Chondrocyte (in vitro differentiated cells): ENCODE measurements around the gene NEIL3. TPM values are rescaled to one million over a fixed set of nuclear protein-coding genes. Genes with fewer than 3 reads are reported as not detected.

Source experiments
- DNase-seq: peaks from one replicate; pipeline ENCODE4 v3.0.0; 2021; ENCODE audit warnings: mixed read lengths, low spot score
- H3K27ac Mint-ChIP-seq: one replicate; pipeline ENCODE4 v1.8.0; 2021; ENCODE audit warnings: mild to moderate bottlenecking, moderate library complexity, mixed read lengths; ENCODE audit not compliant: unreplicated experiment
- H3K27me3 Mint-ChIP-seq: 2 replicates; pipeline ENCODE4 v1.8.0; 2021; ENCODE audit warnings: low read depth, mixed read lengths
- H3K36me3 Mint-ChIP-seq: 2 replicates; pipeline ENCODE4 v1.8.0; 2021; ENCODE audit warnings: low read depth, mixed read lengths
- H3K4me1 Mint-ChIP-seq: 2 replicates; pipeline ENCODE4 v1.8.0; 2021; ENCODE audit warnings: low read depth, mild to moderate bottlenecking, mixed read lengths
- H3K4me3 Mint-ChIP-seq: one replicate; pipeline ENCODE4 v1.8.0; 2021; ENCODE audit warnings: mild to moderate bottlenecking, moderate library complexity, mixed read lengths; ENCODE audit not compliant: unreplicated experiment
- H3K9me3 Mint-ChIP-seq: 2 replicates; pipeline ENCODE4 v1.8.0; 2021; ENCODE audit warnings: low read depth, mixed read lengths
- CTCF ChIP-seq: fragments of 200-600 bp; sonication (generic); IDR thresholded peaks from 2 replicates; pipeline ENCODE4 v1.5.0; 2021; ENCODE audit warnings: antibody characterized with exemption, mild to moderate bottlenecking, moderate library complexity
- total RNA-seq: library from RNA; stranded (reverse); gene quantifications from 3 replicates; pipeline ENCODE4 v1.2.1, GENCODE V29; 2021

NEIL3 gene
- total RNA-seq, 1 donor from 2014 or later, result 1.5 TPM

DNA sequence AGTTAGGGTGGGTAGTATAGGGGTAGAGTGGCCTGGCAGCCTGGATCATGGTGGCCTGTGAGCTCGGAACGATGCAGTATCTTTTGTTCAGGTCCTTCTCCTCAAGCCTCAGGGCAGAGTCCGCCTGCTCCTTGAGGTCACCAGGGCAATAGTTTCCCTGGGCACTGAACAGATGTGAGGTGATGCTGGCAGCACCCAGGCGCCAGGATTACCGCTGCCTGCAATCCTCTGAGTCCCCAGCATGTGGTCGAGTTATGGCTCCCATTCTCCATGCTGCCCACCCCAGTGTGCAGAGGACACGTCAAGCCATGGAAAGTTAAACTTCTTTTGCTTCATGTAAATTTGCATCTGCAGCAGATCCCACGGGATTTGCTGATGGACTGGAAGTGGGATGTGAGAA is 38.7 kb downstream of the NEIL3 start:
- no peak overlapping the region for H3K27ac Mint-ChIP-seq
- H3K36me3 Mint-ChIP-seq, result no peaks in the 10 kb centered on the region
- H3K4me1 Mint-ChIP-seq, result no peaks in the 10 kb centered on the region
- no peaks in the 10 kb centered on the region for H3K27me3 Mint-ChIP-seq
- no peaks in the 10 kb centered on the region for H3K9me3 Mint-ChIP-seq
- no peak overlapping the region for H3K4me3 Mint-ChIP-seq
- DNase-seq, result no peak
- TF ChIP-seq CTCF, result no peak

- Mint-ChIP-seq H3K36me3 (no peaks in the 10 kb centered on the region), H3K9me3 (no peaks in the 10 kb centered on the region), H3K4me1 (no peaks in the 10 kb centered on the region), H3K27me3 (no peaks in the 10 kb centered on the region), H3K27ac (no peak overlapping the region), H3K4me3 (no peak overlapping the region)
- DNase-seq, result no peak
- no peak for TF ChIP-seq CTCF
These were observed 39.5 kb downstream of the NEIL3 start for GRCh38 chr4:177349191-177349590.

- Mint-ChIP-seq H3K27me3 (no peaks in the 10 kb centered on the region), H3K4me3 (no peak overlapping the region), H3K9me3 (no peaks in the 10 kb centered on the region), H3K36me3 (no peaks in the 10 kb centered on the region), H3K27ac (no peak overlapping the region), H3K4me1 (no peaks in the 10 kb centered on the region)
- no peak for TF ChIP-seq CTCF
- DNase-seq, result no peak
These were observed 42.1 kb downstream of the NEIL3 start for GRCh38 chr4:177351622-177352244.

- Mint-ChIP-seq H3K27me3 (no peaks in the 10 kb centered on the region), H3K4me1 (no peaks in the 10 kb centered on the region), H3K9me3 (no peaks in the 10 kb centered on the region), H3K4me3 (no peak overlapping the region), H3K36me3 (no peaks in the 10 kb centered on the region), H3K27ac (no peak overlapping the region)
- DNase-seq, result no peak
- TF ChIP-seq CTCF, result no peak
These were observed 46.5 kb downstream of the NEIL3 start for GRCh38 chr4:177356206-177356605.

GRCh38 chr4:177356921-177357320 is 47.2 kb downstream of the NEIL3 start:
- H3K27ac Mint-ChIP-seq, result no peak overlapping the region
- no peak for TF ChIP-seq CTCF
- no peak for DNase-seq
- H3K4me1 Mint-ChIP-seq, result no peaks in the 10 kb centered on the region
- no peaks in the 10 kb centered on the region for H3K9me3 Mint-ChIP-seq
- no peaks in the 10 kb centered on the region for H3K27me3 Mint-ChIP-seq
- no peaks in the 10 kb centered on the region for H3K36me3 Mint-ChIP-seq
- H3K4me3 Mint-ChIP-seq, result no peak overlapping the region
